ENCODE measurements around the gene GSTCD.

GRCh38 chr4:105845559-105845958 is 137.0 kb downstream of the GSTCD start:
- TF ChIP-seq CTCF (IDR thresholded peaks at IDR 0.05 in 2 of 3, conservative IDR thresholded peaks at IDR 0.05 in 1 of 3; ENCODE audit: insufficient read depth in 2 of 3, low read depth in 1 of 3, low read length in 3 of 3) (no peak), SMAD4 (CRISPR knock-in tag; conservative IDR thresholded peaks at IDR 0.05) (no peak), ZFP36 (IDR thresholded peaks at IDR 0.05; ENCODE audit: low read depth, low read length, partially characterized antibody) (no peak), HNRNPUL1 (IDR thresholded peaks at IDR 0.05; ENCODE audit: low read length) (no peak)
